ENCODE data around the gene PTPN6. TPM values are rescaled to one million over a fixed set of nuclear protein-coding genes. Genes with fewer than 3 reads are reported as not detected.

Gene PTPN6
- total RNA-seq, 1 experiment from 2014 or later, result 28.4 TPM

- POLR2A ChIA-PET (ENCODE audit: unreplicated experiment), result interaction anchor here (0.5 kb wide), 1 partner anchor 748 kb away, joined by 3 read pairs; no protein-coding TSS in a partner anchor
- DNase-seq (peak; percentile 61), ATAC-seq (peak; percentile 56)
- Histone ChIP-seq H3K9me3 (ENCODE audit: low read length) (no peaks in the 10 kb centered on the region), H3K27me3 (ENCODE audit: low read length) (no peaks in the 10 kb centered on the region), H3K4me2 (ENCODE audit: low read length) (peak overlapping the region; percentile 36; the same call in 1 of the 2 replicates), H3K4me3 (ENCODE audit: low read length) (no peak overlapping the region; the same call in 1 of the 2 replicates), H2AFZ (ENCODE audit: low read length) (peak overlapping the region; percentile 84), H3K4me1 (ENCODE audit: insufficient read depth, low read length) (peaks cover 14% of the 10 kb centered on the region), H3K27ac (ENCODE audit: low read length) (peak overlapping the region; percentile 70), H3F3A (ENCODE audit: low read length, unreplicated experiment) (peaks cover 4% of the 10 kb centered on the region), H4K20me1 (ENCODE audit: low read length) (no peaks in the 10 kb centered on the region), H3K79me2 (ENCODE audit: low read length) (no peaks in the 10 kb centered on the region), H3K9ac (ENCODE audit: low read length) (peak overlapping the region; percentile 55), H3K36me3 (ENCODE audit: low read depth, low read length) (peaks cover 15% of the 10 kb centered on the region), H3K9me2 (replicated peaks; ENCODE audit: low read length) (no peaks in the 10 kb centered on the region)
- no TSS peak for BruUV-seq (replicated peaks)
- intact Hi-C loops (cut with micrococcal nuclease), result no loop called here
- CTCF ChIA-PET, result interaction anchor here (2.5 kb wide), 1 partner anchor 18 kb away, joined by 10 read pairs; the partner anchor contains the start of genes C12orf57 and RNU7-1
- TF ChIP-seq EZH2 (IDR thresholded peaks at IDR 0.05; ENCODE audit: low read length, unreplicated experiment) (no peak), CTCF (conservative IDR thresholded peaks at IDR 0.05; ENCODE audit: low read depth, low read length) (peak; percentile 63), EZH2phosphoT487 (IDR thresholded peaks at IDR 0.05; ENCODE audit: borderline replicate concordance, low read length) (no peak)
Observed at GRCh38 chr12:6961695-6962284, 10.6 kb downstream of the PTPN6 start.

GRCh38 chr12:6962285-6963015, 11.3 kb downstream of the PTPN6 start:
- Histone ChIP-seq H3K9me2 (replicated peaks; ENCODE audit: low read length) (no peaks in the 10 kb centered on the region), H3K4me2 (ENCODE audit: low read length) (peak overlapping the region; percentile 36; the same call in 1 of the 2 replicates), H3K4me3 (ENCODE audit: low read length) (no peak overlapping the region; the same call in 1 of the 2 replicates), H2AFZ (ENCODE audit: low read length) (peak overlapping the region; percentile 84), H3K79me2 (ENCODE audit: low read length) (no peaks in the 10 kb centered on the region; the same call in 1 of the 2 replicates), H3K9me3 (ENCODE audit: low read length) (no peaks in the 10 kb centered on the region), H3K4me1 (ENCODE audit: insufficient read depth, low read length) (peaks cover 14% of the 10 kb centered on the region), H3K27ac (ENCODE audit: low read length) (peak overlapping the region; percentile 70), H4K20me1 (ENCODE audit: low read length) (no peaks in the 10 kb centered on the region), H3F3A (ENCODE audit: low read length, unreplicated experiment) (peaks cover 4% of the 10 kb centered on the region), H3K36me3 (ENCODE audit: low read depth, low read length) (peaks cover 21% of the 10 kb centered on the region), H3K27me3 (ENCODE audit: low read length) (no peaks in the 10 kb centered on the region), H3K9ac (ENCODE audit: low read length) (peak overlapping the region; percentile 55)
- ATAC-seq (no peak), DNase-seq (no peak)
- BruUV-seq (replicated peaks), result no TSS peak
- TF ChIP-seq EZH2phosphoT487 (IDR thresholded peaks at IDR 0.05; ENCODE audit: borderline replicate concordance, low read length) (no peak), EZH2 (IDR thresholded peaks at IDR 0.05; ENCODE audit: low read length, unreplicated experiment) (no peak), CTCF (conservative IDR thresholded peaks at IDR 0.05; ENCODE audit: low read depth, low read length) (peak; percentile 5; the same call in 1 of the 2 replicates)
- ChIA-PET CTCF (interaction anchor here (2.5 kb wide), 1 partner anchor 18 kb away, joined by 10 read pairs; the partner anchor contains the start of genes C12orf57 and RNU7-1), POLR2A (ENCODE audit: unreplicated experiment) (no interaction called here)
- intact Hi-C loops (cut with micrococcal nuclease), result no loop called here
